HUES6 (cell line): ENCODE results near the gene NPC1L1.
"Not testable (repeated sequence)": the region's sequence is repeated elsewhere in the genome, so short reads cannot be mapped to it uniquely, and the experiment has no call there.

ENCODE experiments used
- H3K27ac ChIP-seq: 2 replicates; pipeline ENCODE4 v1.7.0; 2013; ENCODE audit warnings: low read depth, mild to moderate bottlenecking, low read length, inconsistent platforms
- H3K27me3 ChIP-seq: 2 replicates; pipeline ENCODE4 v1.6.1; 2013; ENCODE audit warnings: low read length; ENCODE audit not compliant: control insufficient read depth, insufficient read depth
- H3K36me3 ChIP-seq: 2 replicates; pipeline ENCODE4 v1.6.1; 2013; ENCODE audit warnings: low read length; ENCODE audit not compliant: control insufficient read depth, insufficient read depth
- H3K4me1 ChIP-seq: 2 replicates; pipeline ENCODE4 v1.6.1; 2013; ENCODE audit warnings: low read length; ENCODE audit not compliant: control insufficient read depth, insufficient read depth
- H3K4me3 ChIP-seq: 2 replicates; pipeline ENCODE4 v1.5.1; 2013; ENCODE audit warnings: low read depth, low read length
- H3K9ac ChIP-seq: one replicate; pipeline ENCODE4 v1.6.1; 2013; ENCODE audit warnings: mild to moderate bottlenecking, low read length
- H3K9me3 ChIP-seq: 2 replicates; pipeline ENCODE4 v1.6.1; 2013; ENCODE audit warnings: low read depth, low read length; ENCODE audit not compliant: control insufficient read depth, insufficient read depth

NPC1L1 gene

GRCh38 chr7:44515590-44516268 lies 25.4 kb downstream of the NPC1L1 start:
- H3K27me3 ChIP-seq: no peaks in the 10 kb centered on the region
- no peak overlapping the region for H3K9ac ChIP-seq
- no peaks in the 10 kb centered on the region for H3K9me3 ChIP-seq
- H3K36me3 ChIP-seq: no peaks in the 10 kb centered on the region
- no peak overlapping the region for H3K4me3 ChIP-seq
- no peaks in the 10 kb centered on the region for H3K4me1 ChIP-seq
- H3K27ac ChIP-seq: no peak overlapping the region

- no peaks in the 10 kb centered on the region for H3K4me1 ChIP-seq
- H3K4me3 ChIP-seq: no peak overlapping the region
- 0 out of 2 replicates have a peak, but pooled peaks cover 4% of the 10 kb centered on the region for H3K9me3 ChIP-seq
- H3K9ac ChIP-seq: no peak overlapping the region
- H3K36me3 ChIP-seq: no peaks in the 10 kb centered on the region
- H3K27ac ChIP-seq: no peak overlapping the region
- no peaks in the 10 kb centered on the region for H3K27me3 ChIP-seq
These were observed 28.4 kb downstream of the NPC1L1 start for GRCh38 chr7:44512736-44513135.

- Histone ChIP-seq H3K4me1 (no peaks in the 10 kb centered on the region), H3K4me3 (no peak overlapping the region), H3K9ac (no peak overlapping the region), H3K27me3 (no peaks in the 10 kb centered on the region), H3K27ac (no peak overlapping the region), H3K36me3 (no peaks in the 10 kb centered on the region), H3K9me3 (0 out of 2 replicates have a peak, but pooled peaks cover 8% of the 10 kb centered on the region)
These were observed 29.2 kb downstream of the NPC1L1 start for GRCh38 chr7:44511863-44512468.

GRCh38 chr7:44511236-44511635 lies 29.9 kb downstream of the NPC1L1 start:
- no peaks in the 10 kb centered on the region for H3K4me1 ChIP-seq
- H3K4me3 ChIP-seq: no peak overlapping the region

GRCh38 chr7:44508328-44509030 lies 32.7 kb downstream of the NPC1L1 start:
- Histone ChIP-seq H3K4me3 (no peak overlapping the region), H3K27ac (no peak overlapping the region), H3K4me1 (no peaks in the 10 kb centered on the region), H3K27me3 (no peaks in the 10 kb centered on the region), H3K9ac (no peak overlapping the region), H3K36me3 (no peaks in the 10 kb centered on the region), H3K9me3 (peaks cover 14% of the 10 kb centered on the region; the same call in 1 of the 2 replicates)

More at GRCh38 chr7:44511236-44511635, 29.9 kb downstream of the NPC1L1 start:
- Histone ChIP-seq H3K9me3 (peaks cover 14% of the 10 kb centered on the region; the same call in 1 of the 2 replicates), H3K27ac (no peak overlapping the region), H3K36me3 (no peaks in the 10 kb centered on the region), H3K27me3 (no peaks in the 10 kb centered on the region), H3K9ac (no peak overlapping the region)

GRCh38 chr7:44506592-44507288 lies 34.4 kb downstream of the NPC1L1 start:
- not testable (repeated sequence) for H3K27ac ChIP-seq, H3K9ac ChIP-seq, H3K27me3 ChIP-seq, H3K4me3 ChIP-seq, H3K36me3 ChIP-seq, H3K4me1 ChIP-seq
- H3K9me3 ChIP-seq: peaks cover 14% of the 10 kb centered on the region; the same call in 1 of the 2 replicates

- H3K4me1 ChIP-seq: no peaks in the 10 kb centered on the region
- H3K9ac ChIP-seq: no peak overlapping the region
- H3K4me3 ChIP-seq: no peak overlapping the region
- H3K9me3 ChIP-seq: peaks cover 14% of the 10 kb centered on the region; the same call in 1 of the 2 replicates
- H3K36me3 ChIP-seq: no peaks in the 10 kb centered on the region
- H3K27ac ChIP-seq: no peak overlapping the region
- no peaks in the 10 kb centered on the region for H3K27me3 ChIP-seq
These were observed 35.5 kb downstream of the NPC1L1 start for GRCh38 chr7:44505595-44505994.

- no peaks in the 10 kb centered on the region for H3K27me3 ChIP-seq
- no peaks in the 10 kb centered on the region for H3K36me3 ChIP-seq
- H3K27ac ChIP-seq: no peak overlapping the region
- H3K4me3 ChIP-seq: no peak overlapping the region
- no peak overlapping the region for H3K9ac ChIP-seq
- no peaks in the 10 kb centered on the region for H3K9me3 ChIP-seq
- no peaks in the 10 kb centered on the region for H3K4me1 ChIP-seq
These were observed 42.7 kb downstream of the NPC1L1 start for GRCh38 chr7:44498230-44498954.

GRCh38 chr7:44497155-44498027 lies 43.7 kb downstream of the NPC1L1 start:
- Histone ChIP-seq H3K27ac (no peak overlapping the region), H3K9ac (no peak overlapping the region)

GRCh38 chr7:44496385-44496784 lies 44.7 kb downstream of the NPC1L1 start:
- Histone ChIP-seq H3K27me3 (no peaks in the 10 kb centered on the region), H3K36me3 (no peaks in the 10 kb centered on the region), H3K27ac (no peak overlapping the region), H3K4me3 (no peak overlapping the region), H3K4me1 (peaks cover under 1% of the 10 kb centered on the region; the same call in 1 of the 2 replicates), H3K9me3 (no peaks in the 10 kb centered on the region), H3K9ac (no peak overlapping the region)

More at GRCh38 chr7:44497155-44498027, 43.7 kb downstream of the NPC1L1 start:
- no peaks in the 10 kb centered on the region for H3K9me3 ChIP-seq
- H3K36me3 ChIP-seq: no peaks in the 10 kb centered on the region
- H3K27me3 ChIP-seq: no peaks in the 10 kb centered on the region
- H3K4me3 ChIP-seq: no peak overlapping the region
- H3K4me1 ChIP-seq: no peaks in the 10 kb centered on the region
